ENCODE measurements around the gene GMPR.
"Not testable (repeated sequence)": the region's sequence is repeated elsewhere in the genome, so short reads cannot be mapped to it uniquely, and the experiment has no call there.

The GMPR gene

GRCh38 chr6:16226117-16227047 lies 12.0 kb upstream of the GMPR start:
- not testable (repeated sequence) for DNase-seq

- no peak for DNase-seq
Measured at GRCh38 chr6:16227048-16227562, 11.3 kb upstream of the GMPR start.

GRCh38 chr6:16227605-16228004 lies 10.8 kb upstream of the GMPR start:
- no peak for DNase-seq

- no peak for DNase-seq
Measured at GRCh38 chr6:16228043-16228442, 10.3 kb upstream of the GMPR start.

- no peak for DNase-seq
Measured at GRCh38 chr6:16228709-16229665, 9.4 kb upstream of the GMPR start.

GRCh38 chr6:16229700-16230099 lies 8.7 kb upstream of the GMPR start:
- no peak for DNase-seq

GRCh38 chr6:16230953-16231352 lies 7.4 kb upstream of the GMPR start:
- no peak for DNase-seq

- no peak for DNase-seq
Measured at GRCh38 chr6:16232086-16232485, 6.3 kb upstream of the GMPR start.

- no peak for DNase-seq
Measured at GRCh38 chr6:16236009-16236501, 2.3 kb upstream of the GMPR start.

- no peak for DNase-seq
Measured at GRCh38 chr6:16236631-16237199, 1.7 kb upstream of the GMPR start.

- DNase-seq, result no peak
Measured at GRCh38 chr6:16237242-16237641, 1.1 kb upstream of the GMPR start.

- DNase-seq, result no peak
Measured at GRCh38 chr6:16238963-16239797, 793 bp downstream of the GMPR start.

- DNase-seq, result no peak
Measured at GRCh38 chr6:16239798-16240123, 1.4 kb downstream of the GMPR start.

GRCh38 chr6:16240589-16241320 lies 2.4 kb downstream of the GMPR start:
- no peak for DNase-seq

- DNase-seq, result no peak
Measured at GRCh38 chr6:16241321-16241689, 2.9 kb downstream of the GMPR start.

- no peak for DNase-seq
Measured at GRCh38 chr6:16243055-16243454, 4.7 kb downstream of the GMPR start.

GRCh38 chr6:16243664-16244063 lies 5.3 kb downstream of the GMPR start:
- DNase-seq, result no peak

GRCh38 chr6:16244446-16244845 lies 6.1 kb downstream of the GMPR start:
- DNase-seq, result no peak

GRCh38 chr6:16244869-16245451 lies 6.6 kb downstream of the GMPR start:
- no peak for DNase-seq

- no peak for DNase-seq
Measured at GRCh38 chr6:16248271-16248853, 10.0 kb downstream of the GMPR start.

GRCh38 chr6:16249971-16250370 lies 11.6 kb downstream of the GMPR start:
- no peak for DNase-seq

All from NCI-H1436 treated with DMSO at 0.1 percent for 48 hours (cell line).